ENCODE results near the gene C7orf33.

The C7orf33 gene

DNA sequence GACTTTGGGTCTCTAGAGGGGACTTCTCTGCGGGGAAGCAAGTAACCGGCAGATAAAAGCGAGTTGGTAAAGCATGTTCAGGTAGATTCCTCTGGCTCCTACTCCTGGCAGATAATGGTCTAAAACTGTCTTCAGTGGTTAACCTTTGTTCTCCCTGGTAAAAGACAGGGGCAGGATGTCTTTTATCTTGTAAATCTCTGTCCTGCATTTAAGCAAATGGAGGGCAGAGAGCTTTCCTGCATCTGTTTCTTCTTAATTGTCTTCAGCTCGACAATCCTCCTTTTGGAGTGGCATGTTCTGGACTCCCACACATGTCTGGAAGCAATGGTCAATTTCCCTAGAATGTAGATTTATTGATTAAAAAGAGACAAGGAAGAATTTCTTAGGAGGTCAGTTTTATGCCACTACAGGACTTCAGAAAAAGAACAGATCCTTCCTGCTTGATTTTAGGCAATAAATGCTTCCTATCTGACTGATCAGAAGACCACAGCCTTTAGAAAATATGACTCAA is 16.6 kb downstream of the C7orf33 start:
- Histone ChIP-seq H3K9me3 (no peaks in the 10 kb centered on the region), H3K4me3 (ENCODE audit: low read depth, low read length) (no peak overlapping the region), H3K36me3 (no peaks in the 10 kb centered on the region), H3K27me3 (no peaks in the 10 kb centered on the region), H3K4me1 (no peaks in the 10 kb centered on the region)
- DNase-seq: no peak
- no peak for TF ChIP-seq CTCF (IDR thresholded peaks at IDR 0.05; ENCODE audit: low read depth, low read length)

- H3K4me1 ChIP-seq: no peaks in the 10 kb centered on the region
- no peak for TF ChIP-seq CTCF (IDR thresholded peaks at IDR 0.05; ENCODE audit: low read depth, low read length)
- no peaks in the 10 kb centered on the region for H3K9me3 ChIP-seq
- H3K4me3 ChIP-seq (ENCODE audit: low read depth, low read length): no peak overlapping the region
- H3K36me3 ChIP-seq: no peaks in the 10 kb centered on the region
- no peak for DNase-seq
- peaks cover 4% of the 10 kb centered on the region; the same call in 1 of the 2 replicates for H3K27me3 ChIP-seq
Measured at GRCh38 chr7:148609045-148609725, 18.6 kb downstream of the C7orf33 start.

GRCh38 chr7:148611692-148612091 is 21.1 kb downstream of the C7orf33 start:
- Histone ChIP-seq H3K4me1 (no peaks in the 10 kb centered on the region), H3K36me3 (no peaks in the 10 kb centered on the region), H3K4me3 (ENCODE audit: low read depth, low read length) (no peak overlapping the region), H3K27me3 (peaks cover 5% of the 10 kb centered on the region; the same call in 1 of the 2 replicates), H3K9me3 (no peaks in the 10 kb centered on the region)
- TF ChIP-seq CTCF (IDR thresholded peaks at IDR 0.05; ENCODE audit: low read depth, low read length): no peak; the same call in 1 of the 2 replicates
- DNase-seq: no peak

GRCh38 chr7:148615085-148615730 is 24.6 kb downstream of the C7orf33 start:
- DNase-seq: no peak
- H3K4me3 ChIP-seq (ENCODE audit: low read depth, low read length): no peak overlapping the region
- H3K9me3 ChIP-seq: no peaks in the 10 kb centered on the region
- no peak for TF ChIP-seq CTCF (IDR thresholded peaks at IDR 0.05; ENCODE audit: low read depth, low read length)
- H3K27me3 ChIP-seq: peaks cover 5% of the 10 kb centered on the region; the same call in 1 of the 2 replicates
- H3K36me3 ChIP-seq: no peaks in the 10 kb centered on the region
- H3K4me1 ChIP-seq: no peaks in the 10 kb centered on the region

DNA sequence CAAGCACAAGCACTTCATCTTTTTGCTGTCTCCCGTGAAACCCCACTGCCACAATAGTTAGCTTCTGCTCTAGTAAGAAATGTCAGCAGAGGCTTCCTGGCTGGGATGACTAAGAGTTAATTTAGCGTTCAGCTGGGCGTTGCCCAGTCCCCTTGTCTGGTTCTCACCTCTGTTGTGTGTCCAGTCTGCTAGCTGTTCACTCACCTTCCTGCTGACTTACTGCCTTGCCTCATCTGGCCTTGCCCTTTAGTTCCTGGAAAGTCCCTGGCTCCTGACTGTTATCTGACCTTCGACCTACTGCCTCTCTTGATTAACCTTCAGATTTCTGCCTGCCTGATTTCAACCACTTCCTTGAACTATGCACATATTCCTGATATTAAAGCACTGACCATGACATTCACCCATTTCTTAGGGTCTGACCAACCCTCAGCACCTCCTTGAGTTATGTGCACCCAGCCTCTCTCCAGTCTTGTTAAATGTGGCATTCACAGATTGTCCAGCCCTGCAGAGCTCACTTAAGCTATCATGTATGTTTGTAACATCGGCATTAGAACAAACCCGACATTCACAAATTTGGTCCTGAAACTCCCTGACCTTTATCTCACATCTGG is 30.3 kb downstream of the C7orf33 start:
- Histone ChIP-seq H3K9me3 (no peaks in the 10 kb centered on the region), H3K4me3 (ENCODE audit: low read depth, low read length) (no peak overlapping the region), H3K4me1 (no peaks in the 10 kb centered on the region), H3K36me3 (no peaks in the 10 kb centered on the region), H3K27me3 (peaks cover 20% of the 10 kb centered on the region)
- no peak for TF ChIP-seq CTCF (IDR thresholded peaks at IDR 0.05; ENCODE audit: low read depth, low read length)
- no peak for DNase-seq

Data from BE2C (cell line).